SK-N-SH (cell line): ENCODE results near the gene STAC. TPM values are rescaled to one million over a fixed set of nuclear protein-coding genes. Genes with fewer than 3 reads are reported as not detected.

Experiments used
- CTCF ChIA-PET: fragments of 300-600, 350-600 bp; formaldehyde crosslinking; extraction: SDS; loops from one replicate; lab custom pipeline; 2021; lab: Yijun Ruan, JAX
- POLR2A ChIA-PET: fragments of 350-600 bp; sonication (Branson Sonifier 250); formaldehyde crosslinking; extraction: SDS; loops from one replicate; lab custom pipeline; 2020; ENCODE audit warnings: antibody characterized with exemption, inconsistent platforms; lab: Yijun Ruan, JAX
- DNase-seq: peaks from one replicate; pipeline ENCODE4 v3.0.0; 2012
- H2AFZ ChIP-seq: fragments of 200-600 bp; sonication (generic); 2 replicates; pipeline ENCODE4 v1.8.1; 2016; ENCODE audit warnings: antibody characterized with exemption, mild to moderate bottlenecking, low read depth
- H3F3A ChIP-seq: fragments of 200-600 bp; sonication (generic); replicated peaks from 2 replicates; pipeline ENCODE3; 2016; ENCODE audit warnings: antibody characterized with exemption, mild to moderate bottlenecking; ENCODE audit not compliant: insufficient read depth
- H3K27ac ChIP-seq, 2 experiments: fragments of 200-500 bp in 1 of 2; fragments of 200-600 bp in 1 of 2; sonication (Bioruptor generic) in 1 of 2; sonication (generic), shearing (Covaris generic) in 1 of 2; 2 replicates each; pipeline versions ENCODE4 v1.5.1 to v1.6.1; 2014 to 2016; ENCODE audit warnings: low read depth in 2 of 2, inconsistent platforms in 1 of 2, low read length in 1 of 2, mild to moderate bottlenecking in 1 of 2, mixed read lengths in 1 of 2
- H3K27me3 ChIP-seq: fragments of 200-600 bp; sonication (generic), shearing (Covaris generic); 2 replicates; pipeline ENCODE4 v1.6.1; 2016; ENCODE audit warnings: mixed run types; ENCODE audit not compliant: insufficient read depth
- H3K36me3 ChIP-seq, 2 experiments: fragments of 200-500 bp in 1 of 2; fragments of 200-600 bp in 1 of 2; sonication (Bioruptor generic) in 1 of 2; sonication (generic) in 1 of 2; replicated peaks in 1 of 2; 2 replicates each; pipeline versions ENCODE3 to v1.5.1; 2014 to 2016; ENCODE audit warnings: low read length in 1 of 2, mild to moderate bottlenecking in 1 of 2; ENCODE audit not compliant: insufficient read depth in 2 of 2, control insufficient read depth in 1 of 2
- H3K4me1 ChIP-seq, 2 experiments: fragments of 200-500 bp in 1 of 2; fragments of 200-600 bp in 1 of 2; sonication (Bioruptor generic) in 1 of 2; sonication (generic), shearing (Covaris generic) in 1 of 2; 2 replicates each; pipeline versions ENCODE4 v1.5.1 to v1.6.1; 2014 to 2016; ENCODE audit warnings: low read depth in 1 of 2, low read length in 1 of 2, mixed run types in 1 of 2; ENCODE audit not compliant: insufficient read depth in 2 of 2, control insufficient read depth in 1 of 2
- H3K4me2 ChIP-seq: fragments of 200-600 bp; sonication (generic), shearing (Covaris generic); 2 replicates; pipeline ENCODE4 v1.6.1; 2017; ENCODE audit warnings: mixed run types
- H3K4me3 ChIP-seq, 2 experiments: fragments of 200-500 bp in 1 of 2; fragments of 200-600 bp in 1 of 2; sonication (Bioruptor generic) in 1 of 2; sonication (generic), shearing (Covaris generic) in 1 of 2; 2 replicates each; pipeline versions ENCODE4 v1.5.1 to v1.8.1; 2014 to 2016; ENCODE audit warnings: low read depth in 2 of 2, inconsistent platforms in 1 of 2, low read length in 1 of 2, mild to moderate bottlenecking in 1 of 2, mixed read lengths in 1 of 2, moderate library complexity in 1 of 2
- H3K79me2 ChIP-seq: fragments of 200-600 bp; sonication (generic); 2 replicates; pipeline ENCODE4 v1.8.1; 2017; ENCODE audit warnings: mild to moderate bottlenecking; ENCODE audit not compliant: insufficient read depth
- H3K9ac ChIP-seq: fragments of 200-600 bp; sonication (generic); 2 replicates; pipeline ENCODE4 v1.6.1; 2017; ENCODE audit warnings: mixed run types
- H3K9me2 ChIP-seq: fragments of 200-600 bp; sonication (generic); 2 replicates; pipeline ENCODE4 v1.6.1; 2017; ENCODE audit warnings: mixed run types
- H3K9me3 ChIP-seq: fragments of 200-600 bp; sonication (generic); 2 replicates; pipeline ENCODE4 v1.6.1; 2017; ENCODE audit warnings: mixed run types, mild to moderate bottlenecking, moderate library complexity
- H4K20me1 ChIP-seq: fragments of 200-600 bp; sonication (generic); 2 replicates; pipeline ENCODE4 v1.6.1; 2017; ENCODE audit warnings: mild to moderate bottlenecking, mixed run types; ENCODE audit not compliant: insufficient read depth
- ELF1 ChIP-seq: IDR thresholded peaks from 2 replicates; pipeline ENCODE4 v1.4.0; 2012
- EP300 ChIP-seq, 2 experiments: IDR thresholded peaks; 2 replicates each; pipeline versions ENCODE4 v1.4.0 to v1.6.1; 2012; ENCODE audit warnings: borderline replicate concordance in 1 of 2, low read depth in 1 of 2, low read length in 1 of 2
- EZH2phosphoT487 ChIP-seq: fragments of 200-600 bp; sonication (generic); IDR thresholded peaks from 2 replicates; pipeline ENCODE4 v1.6.1; 2017; ENCODE audit warnings: low read depth, mixed run types, mild to moderate bottlenecking, antibody characterized with exemption, moderate library complexity, borderline replicate concordance
- FOSL2 ChIP-seq: IDR thresholded peaks from 2 replicates; pipeline ENCODE4 v1.4.0; 2012; ENCODE audit warnings: low read depth, mild to moderate bottlenecking, moderate library complexity, borderline replicate concordance
- FOXJ3 ChIP-seq: sonication (generic); formaldehyde crosslinking; IDR thresholded peaks from 2 replicates; pipeline ENCODE4 v1.5.1; 2020; ENCODE audit warnings: mild to moderate bottlenecking, missing genetic modification reagents
- GABPA ChIP-seq: IDR thresholded peaks from 2 replicates; pipeline ENCODE4 v1.4.0; 2012; ENCODE audit warnings: low read depth, mild to moderate bottlenecking
- IRF3 ChIP-seq: fragments of 150-350 bp; IDR thresholded peaks from 2 replicates; pipeline ENCODE4 v1.6.1; 2016; ENCODE audit warnings: mild to moderate bottlenecking, low read depth, low read length
- JUND ChIP-seq: IDR thresholded peaks from 2 replicates; pipeline ENCODE4 v1.4.0; 2012
- MXI1 ChIP-seq: IDR thresholded peaks from 2 replicates; pipeline ENCODE4 v1.6.1; 2012; ENCODE audit warnings: mild to moderate bottlenecking, low read depth, low read length, improper control_type of control experiment
- NFIC ChIP-seq: IDR thresholded peaks from 2 replicates; pipeline ENCODE4 v1.4.0; 2012; ENCODE audit warnings: borderline replicate concordance
- NRF1 ChIP-seq: IDR thresholded peaks from 2 replicates; pipeline ENCODE4 v1.6.1; 2012; ENCODE audit warnings: low read depth, mild to moderate bottlenecking, low read length
- PBX3 ChIP-seq: IDR thresholded peaks from 2 replicates; pipeline ENCODE4; 2012
- POLR2AphosphoS5 ChIP-seq: IDR thresholded peaks from 2 replicates; pipeline ENCODE4 v1.6.1; 2012; ENCODE audit warnings: low read depth, low read length
- RAD21 ChIP-seq: IDR thresholded peaks from 2 replicates; pipeline ENCODE4 v1.6.1; 2012; ENCODE audit warnings: mild to moderate bottlenecking, low read length
- REST ChIP-seq: IDR thresholded peaks from 2 replicates; pipeline ENCODE4 v1.6.1; 2012; ENCODE audit warnings: mild to moderate bottlenecking, low read depth, low read length, moderate library complexity
- SIN3A ChIP-seq: IDR thresholded peaks from 2 replicates; pipeline ENCODE4 v1.6.1; 2012; ENCODE audit warnings: low read depth, mild to moderate bottlenecking, low read length, moderate library complexity, borderline replicate concordance
- TEAD4 ChIP-seq: IDR thresholded peaks from 2 replicates; pipeline ENCODE4 v1.4.0; 2012; ENCODE audit warnings: mild to moderate bottlenecking, borderline replicate concordance; ENCODE audit not compliant: insufficient read depth
- USF1 ChIP-seq: IDR thresholded peaks from 2 replicates; pipeline ENCODE4 v1.4.0; 2012; ENCODE audit warnings: low read depth, borderline replicate concordance
- USF2 ChIP-seq: fragments of 150-350 bp; IDR thresholded peaks from 2 replicates; pipeline ENCODE4 v1.6.1; 2017; ENCODE audit warnings: antibody characterized with exemption, low read length, low read depth, borderline replicate concordance
- WGBS: methylation state at CpG from one replicate; pipeline ENCODE4 v1.1.6; 2017; ENCODE audit warnings: low lambda C conversion rate; 5-methylcytosine and 5-hydroxymethylcytosine counted together
- polyA plus RNA-seq, 3 experiments: library from polyadenylated mRNA; depleted of rRNA; stranded (reverse); fragments of >200 nt; gene quantifications; 2 replicates each; pipeline ENCODE4 v1.2.3, GENCODE V29; 2012

STAC gene
- polyA plus RNA-seq, 1 of the 3 experiments (the other 2 are of a cell fraction): 25.0 TPM

- Histone ChIP-seq H3K9ac (no peak overlapping the region), H3K4me1 (no peaks in the 10 kb centered on the region; a peak in 1 of 4 replicates), H2AFZ (no peak overlapping the region), H3F3A (no peaks in the 10 kb centered on the region), H3K4me3 (no peak overlapping the region), H3K36me3 (peaks cover 4 to 73% of the 10 kb centered on the region in 2 experiments), H3K27ac (no peak overlapping the region), H4K20me1 (no peaks in the 10 kb centered on the region), H3K9me3 (no peaks in the 10 kb centered on the region), H3K79me2 (no peaks in the 10 kb centered on the region), H3K4me2 (no peak overlapping the region), H3K9me2 (no peaks in the 10 kb centered on the region), H3K27me3 (no peaks in the 10 kb centered on the region)
- DNase-seq: no peak
- no peak for TF ChIP-seq FOSL2
- no peak for TF ChIP-seq GABPA
- TF ChIP-seq RAD21: no peak
- no peak for TF ChIP-seq ELF1
- no peak for TF ChIP-seq IRF3
- no peak for TF ChIP-seq POLR2AphosphoS5
- POLR2A ChIA-PET: no interaction called here
- CTCF ChIA-PET: interaction anchor here (0.6 kb wide), 1 partner anchor 28 kb away, joined by 3 read pairs; no protein-coding TSS in a partner anchor
- WGBS: 93% methylated on average over 7 of the region's 8 CpGs
These were observed 105.9 kb downstream of the STAC start for GRCh38 chr3:36486009-36486795.

GRCh38 chr3:36487616-36488015 is 107.3 kb downstream of the STAC start:
- Histone ChIP-seq H3K36me3 (peaks cover 4 to 78% of the 10 kb centered on the region in 2 experiments), H2AFZ (no peak overlapping the region), H3K9me2 (no peaks in the 10 kb centered on the region), H3K27me3 (no peaks in the 10 kb centered on the region), H3K27ac (no peak overlapping the region), H3K79me2 (no peaks in the 10 kb centered on the region), H3K4me3 (no peak overlapping the region), H3K4me2 (no peak overlapping the region), H4K20me1 (no peaks in the 10 kb centered on the region), H3K9ac (no peak overlapping the region), H3F3A (no peaks in the 10 kb centered on the region), H3K9me3 (no peaks in the 10 kb centered on the region), H3K4me1 (no peaks in the 10 kb centered on the region; a peak in 1 of 4 replicates)
- ChIA-PET CTCF (interaction anchor here (0.5 kb wide), 1 partner anchor 981 kb away, joined by 3 read pairs; no protein-coding TSS in a partner anchor), POLR2A (no interaction called here)
- no peak for DNase-seq
- WGBS: 85% methylated on average over 4 of the region's 4 CpGs
- TF ChIP-seq PBX3 (no peak), SIN3A (no peak), FOXJ3 (CRISPR knock-in tag) (no peak), USF2 (no peak), EZH2phosphoT487 (no peak), TEAD4 (no peak), USF1 (no peak), RAD21 (no peak), REST (no peak), MXI1 (no peak), EP300 (IDR thresholded peaks at IDR 0.05; ENCODE audit: borderline replicate concordance in 1 of 2, low read depth in 1 of 2, low read length in 1 of 2) (no peak), JUND (no peak), NFIC (no peak), NRF1 (no peak)
